IMR-90 (cell line): ENCODE measurements around the gene CCN5. TPM values are rescaled to one million over a fixed set of nuclear protein-coding genes. Genes with fewer than 3 reads are reported as not detected.
A peak's percentile ranks its signal among the peaks of the same experiment; 100 is the strongest.

Experiments
- ATAC-seq: fragments of 200-7000 bp; cut with Tn5 transposase; 2 replicates; pipeline ENCODE4 v1.9.1; 2020; ENCODE audit warnings: low read depth, mild to moderate bottlenecking, moderate library complexity
- BruUV-seq: library from RNA; stranded (reverse); fragments of 400-500 nt; replicated peaks from 2 replicates; lab custom pipeline; 2021; lab: Mats Ljungman, UMichigan
- CTCF ChIA-PET: fragments of 300-600 bp; formaldehyde crosslinking; extraction: SDS; loops from one replicate; lab custom pipeline; 2021; ENCODE audit warnings: antibody characterized with exemption; lab: Yijun Ruan, JAX
- POLR2A ChIA-PET: fragments of 300-600 bp; sonication (Branson Sonifier 250); formaldehyde crosslinking; loops from one replicate; lab custom pipeline; 2022; ENCODE audit warnings: antibody characterized with exemption; ENCODE audit not compliant: unreplicated experiment; lab: Charles Lee
- DNase-seq: peaks from one replicate; pipeline ENCODE4 v3.0.0; 2013
- H2AFZ ChIP-seq: replicated peaks from 2 replicates; pipeline ENCODE3; 2013; ENCODE audit warnings: low read length, mild to moderate bottlenecking; ENCODE audit not compliant: poor library complexity
- H2AK5ac ChIP-seq: 2 replicates; pipeline ENCODE4 v1.6.1; 2013; ENCODE audit warnings: low read depth, low read length, inconsistent platforms
- H2AK9ac ChIP-seq: replicated peaks from 2 replicates; pipeline ENCODE3; 2013; ENCODE audit warnings: mild to moderate bottlenecking, low read depth, low read length, moderate library complexity; ENCODE audit not compliant: poor library complexity
- H2BK120ac ChIP-seq: 2 replicates; pipeline ENCODE4 v1.6.1; 2013; ENCODE audit warnings: low read depth, low read length, inconsistent platforms
- H2BK15ac ChIP-seq: 3 replicates; pipeline ENCODE4 v1.6.1; 2013; ENCODE audit warnings: low read depth, low read length, inconsistent platforms
- H2BK20ac ChIP-seq: 2 replicates; pipeline ENCODE4 v1.6.1; 2013; ENCODE audit warnings: low read depth, mild to moderate bottlenecking, inconsistent platforms, low read length, moderate library complexity
- H2BK5ac ChIP-seq: 2 replicates; pipeline ENCODE4 v1.6.1; 2013; ENCODE audit warnings: mild to moderate bottlenecking, low read depth, low read length, inconsistent platforms; ENCODE audit not compliant: poor library complexity, severe bottlenecking
- H3K14ac ChIP-seq: replicated peaks from 2 replicates; pipeline ENCODE4 v1.6.1; 2013; ENCODE audit warnings: low read depth, low read length, inconsistent platforms
- H3K18ac ChIP-seq: 2 replicates; pipeline ENCODE4 v1.6.1; 2013; ENCODE audit warnings: low read depth, low read length, control low read depth
- H3K23ac ChIP-seq: 2 replicates; pipeline ENCODE4 v1.6.1; 2013; ENCODE audit warnings: low read depth, low read length, inconsistent platforms
- H3K27ac ChIP-seq: 2 replicates; pipeline ENCODE4 v1.5.1; 2013; ENCODE audit warnings: mild to moderate bottlenecking, control low read depth, low read length; ENCODE audit not compliant: insufficient read depth
- H3K27me3 ChIP-seq: 2 replicates; pipeline ENCODE4 v1.6.1; 2013; ENCODE audit warnings: low read length; ENCODE audit not compliant: control insufficient read depth, insufficient read depth
- H3K36me3 ChIP-seq: 2 replicates; pipeline ENCODE4 v1.6.1; 2013; ENCODE audit warnings: low read length, mixed read lengths; ENCODE audit not compliant: control insufficient read depth, insufficient read depth
- H3K4ac ChIP-seq: 2 replicates; pipeline ENCODE4 v1.6.1; 2013; ENCODE audit warnings: low read depth, low read length, inconsistent platforms
- H3K4me1 ChIP-seq: 2 replicates; pipeline ENCODE4 v1.6.1; 2013; ENCODE audit warnings: low read length, mixed read lengths; ENCODE audit not compliant: control insufficient read depth, insufficient read depth
- H3K4me2 ChIP-seq: 2 replicates; pipeline ENCODE4 v1.6.1; 2013; ENCODE audit warnings: low read depth, mild to moderate bottlenecking, control low read depth, low read length, moderate library complexity
- H3K4me3 ChIP-seq: 2 replicates; pipeline ENCODE4 v1.5.1; 2013; ENCODE audit warnings: low read depth, mild to moderate bottlenecking, control low read depth, low read length, moderate library complexity; ENCODE audit not compliant: insufficient read depth
- H3K56ac ChIP-seq: 2 replicates; pipeline ENCODE4 v1.6.1; 2013; ENCODE audit warnings: low read length, inconsistent platforms; ENCODE audit not compliant: insufficient read depth; ENCODE audit errors: extremely low read depth
- H3K79me1 ChIP-seq, 2 experiments: 2 replicates each; pipeline ENCODE4 v1.6.1; 2013; ENCODE audit warnings: low read length in 2 of 2, inconsistent platforms in 1 of 2, low read depth in 1 of 2
- H3K9ac ChIP-seq: 2 replicates; pipeline ENCODE4 v1.6.1; 2013; ENCODE audit warnings: low read depth, low read length, control low read depth
- H3K9me1 ChIP-seq: 2 replicates; pipeline ENCODE4 v1.6.1; 2013; ENCODE audit warnings: low read length, inconsistent platforms; ENCODE audit not compliant: insufficient read depth
- H3K9me3 ChIP-seq: 2 replicates; pipeline ENCODE4 v1.6.1; 2013; ENCODE audit warnings: low read length; ENCODE audit not compliant: control insufficient read depth, insufficient read depth
- H4K20me1 ChIP-seq: 2 replicates; pipeline ENCODE4 v1.6.1; 2013; ENCODE audit warnings: low read length, inconsistent platforms; ENCODE audit not compliant: insufficient read depth
- H4K5ac ChIP-seq: 2 replicates; pipeline ENCODE4 v1.6.1; 2013; ENCODE audit warnings: mild to moderate bottlenecking, low read depth, low read length, control low read depth
- H4K8ac ChIP-seq, 2 experiments: 2 replicates each; pipeline ENCODE4 v1.6.1; 2013; ENCODE audit warnings: low read depth in 2 of 2, low read length in 2 of 2, control low read depth in 1 of 2, inconsistent platforms in 1 of 2
- H4K91ac ChIP-seq: 2 replicates; pipeline ENCODE4 v1.6.1; 2013; ENCODE audit warnings: low read depth, low read length, inconsistent platforms; ENCODE audit not compliant: insufficient read depth
- BHLHE40 ChIP-seq: fragments of 150-350 bp; IDR thresholded peaks from 2 replicates; pipeline ENCODE4 v1.6.1; 2016; ENCODE audit warnings: mild to moderate bottlenecking, low read depth, low read length
- FOS ChIP-seq: fragments of 150-350 bp; IDR thresholded peaks from 2 replicates; pipeline ENCODE4 v1.6.1; 2016; ENCODE audit warnings: low read depth, low read length
- MAFK ChIP-seq: IDR thresholded peaks from 2 replicates; pipeline ENCODE4 v1.6.1; 2012; ENCODE audit warnings: low read depth, low read length, improper control_type of control experiment
- MXI1 ChIP-seq: IDR thresholded peaks from 2 replicates; pipeline ENCODE4 v1.6.1; 2012; ENCODE audit warnings: low read depth, mild to moderate bottlenecking, low read length, moderate library complexity, borderline replicate concordance
- NFE2L2 ChIP-seq: fragments of 150-350 bp; IDR thresholded peaks from 2 replicates; pipeline ENCODE4 v1.6.1; 2016; ENCODE audit warnings: low read depth, mild to moderate bottlenecking, low read length
- RCOR1 ChIP-seq: IDR thresholded peaks from 2 replicates; pipeline ENCODE4 v1.6.1; 2012; ENCODE audit warnings: mild to moderate bottlenecking, low read length, improper control_type of control experiment; ENCODE audit not compliant: insufficient replicate concordance
- RFX5 ChIP-seq: IDR thresholded peaks from 2 replicates; pipeline ENCODE4 v1.8.0; 2012; ENCODE audit warnings: low read depth, mild to moderate bottlenecking, low read length, moderate library complexity
- WGBS, 2 experiments: methylation state at CpG; one replicate each; pipeline versions ENCODE4 v1.1.5 to v1.1.7; 2013; ENCODE audit warnings: missing lambda C conversion rate in 2 of 2; ENCODE audit not compliant: insufficient read length in 1 of 2; ENCODE audit errors: extremely low coverage in 2 of 2; 5-methylcytosine and 5-hydroxymethylcytosine counted together
- dilution Hi-C: fragments of 300-500 bp; cut with HindIII; formaldehyde crosslinking; loops from one replicate; pipeline ENCODE4 v1.14.3; 2018; ENCODE audit warnings: low sequenced_read_pairs; ENCODE audit not compliant: unreplicated experiment
- in situ Hi-C: fragments of 300-500 bp; cut with MboI; formaldehyde crosslinking; loops from 3 replicates; pipeline ENCODE4 v1.14.3; 2019; ENCODE audit warnings: low sequenced_read_pairs, inconsistent platforms, mixed read lengths
- intact Hi-C: fragments of 100-400 bp; cut with micrococcal nuclease; formaldehyde crosslinking; loops from 2 replicates; pipeline ENCODE4 v1.10.0; 2022
- polyA plus RNA-seq, 3 experiments: library from polyadenylated mRNA; depleted of rRNA; stranded (reverse); fragments of >200 nt; gene quantifications; 2 replicates each; pipeline ENCODE4 v1.2.3, GENCODE V29; 2012; ENCODE audit warnings: low replicate concordance in 1 of 3
- total RNA-seq: library from RNA; depleted of rRNA; stranded (reverse); fragments of >200 nt; gene quantifications from 2 replicates; pipeline ENCODE4 v1.2.3, GENCODE V29; 2012

The CCN5 gene
- total and polyA plus RNA-seq, 2 of the 4 experiments (the other 2 are of a cell fraction), result not detected

- Histone ChIP-seq H3K4me3 (no peak overlapping the region), H3K9me3 (no peaks in the 10 kb centered on the region), H3K4me1 (peaks cover 6% of the 10 kb centered on the region; the same call in 1 of the 2 replicates), H3K23ac (no peak overlapping the region), H2BK20ac (no peak overlapping the region), H3K4me2 (no peak overlapping the region), H2AK9ac (no peak overlapping the region), H3K4ac (peak overlapping the region; percentile 24; the same call in 1 of the 2 replicates), H3K27me3 (peaks cover 4% of the 10 kb centered on the region), H2AFZ (peak overlapping the region; percentile 81), H2BK5ac (no peak overlapping the region), H3K79me1 (no peaks in the 10 kb centered on the region), H4K5ac (peak overlapping the region; percentile 94), H2BK120ac (0 out of 2 replicates have a peak overlapping the region, but pooled peaks have one; percentile 17), H3K36me3 (no peaks in the 10 kb centered on the region), H2BK15ac (no peak overlapping the region; the same call in 2 of the 3 replicates), H3K18ac (no peak overlapping the region), H3K14ac (peak overlapping the region; percentile 55; the same call in 1 of the 2 replicates), H3K9ac (no peak overlapping the region), H4K91ac (peak overlapping the region; percentile 42; the same call in 1 of the 2 replicates), H3K56ac (no peak overlapping the region), H4K20me1 (no peaks in the 10 kb centered on the region), H4K8ac (peak overlapping the region; percentile 77 to 88), H3K27ac (no peak overlapping the region), H3K9me1 (no peaks in the 10 kb centered on the region; the same call in 1 of the 2 replicates), H2AK5ac (peak overlapping the region; percentile 43)
- no TSS peak for BruUV-seq
- dilution Hi-C loops, result no loop called here
- ChIA-PET CTCF (interaction anchor here (1.0 kb wide), 2 partner anchors 33 to 53 kb away, joined by 3 read pairs; no protein-coding TSS in a partner anchor), POLR2A (no interaction called here)
- TF ChIP-seq RCOR1 (no peak), BHLHE40 (no peak), RFX5 (no peak), FOS (no peak), MAFK (no peak), MXI1 (no peak), NFE2L2 (no peak)
- intact Hi-C loops, result no loop called here
- no peak for ATAC-seq
- DNase-seq, result no peak
- 88% methylated on average over 3 of the region's 4 CpGs; no CpG with 5 or more reads in 1 of the 2 experiments for WGBS, 2 experiments
- in situ Hi-C loops, result no loop called here
Measured at GRCh38 chr20:44735816-44736169, 20.6 kb downstream of the CCN5 start.
